K562 (cell line): ENCODE measurements around the gene MPHOSPH8. TPM values are rescaled to one million over a fixed set of nuclear protein-coding genes. Genes with fewer than 3 reads are reported as not detected.

ENCODE experiments used
- JUND ChIP-seq, 2 experiments: IDR thresholded peaks; 2 replicates in 1 of 2; 3 replicates in 1 of 2; pipeline ENCODE4 v1.6.1; 2011; ENCODE audit warnings: borderline replicate concordance in 2 of 2, low read depth in 2 of 2, low read length in 2 of 2, improper control_type of control experiment in 1 of 2, missing biosample characterization in 1 of 2, missing genetic modification characterization in 1 of 2, missing genetic modification reagents in 1 of 2
- NR4A1 ChIP-seq, 2 experiments: fragments of 250-450 bp in 1 of 2; fragments of 450-650 bp in 1 of 2; sonication (Bioruptor Pico) in 1 of 2; IDR thresholded peaks; 2 replicates each; pipeline versions ENCODE4 v1.4.0 to v1.6.1; 2016 to 2020; ENCODE audit warnings: mild to moderate bottlenecking in 2 of 2, missing compliant biosample characterization in 1 of 2, missing genetic modification characterization in 1 of 2, moderate library complexity in 1 of 2
- SMARCB1 ChIP-seq: IDR thresholded peaks from 2 replicates; pipeline ENCODE4 v1.6.1; 2011; ENCODE audit warnings: improper control_type of control experiment, low read depth; ENCODE audit not compliant: insufficient read length
- SPI1 ChIP-seq: IDR thresholded peaks from 2 replicates; pipeline ENCODE4 v1.6.1; 2011; ENCODE audit warnings: low read depth, low read length, control low read depth, borderline replicate concordance
- THRB ChIP-seq: fragments of 450-650 bp; formaldehyde crosslinking; conservative IDR thresholded peaks from 2 replicates; pipeline ENCODE4 v1.4.0; 2022; ENCODE audit warnings: mild to moderate bottlenecking, missing genetic modification characterization
- ZBTB40 ChIP-seq, 2 experiments: fragments of 450-650 bp in 1 of 2; sonication (generic) in 1 of 2; formaldehyde crosslinking in 1 of 2; IDR thresholded peaks; 2 replicates each; pipeline versions ENCODE4 v1.7.1 to v1.9.0; 2016 to 2022; ENCODE audit warnings: inconsistent platforms in 1 of 2, mild to moderate bottlenecking in 1 of 2, missing genetic modification reagents in 1 of 2
- polyA plus RNA-seq, 8 experiments: library from polyadenylated mRNA; depleted of rRNA in 4 of 8; stranded (reverse) in 5 of 8; unstranded in 3 of 8; fragments of >200 nt; fragmentation: Nextera tagmentation in 2 of 8; fragmentation: Illumina TruSeq in 1 of 8; extraction: Ambion mirVana in 2 of 8; extraction: Trizol in 1 of 8; gene quantifications; 2 replicates each; pipeline versions ENCODE4 v1.2.1 to v1.2.3, GENCODE V29; 2011 to 2014; ENCODE audit warnings: inconsistent platforms in 1 of 8, missing spikeins in 1 of 8
- total RNA-seq, 7 experiments: library from RNA; depleted of rRNA in 6 of 7; stranded (reverse); fragments of >200 nt in 6 of 7; fragmentation: Illumina TruSeq in 2 of 7; extraction: Trizol in 2 of 7; gene quantifications; 2 replicates each; pipeline versions ENCODE4 v1.2.1 to v1.2.3, GENCODE V29; 2011 to 2021; ENCODE audit warnings: low replicate concordance in 1 of 7
- TF ChIP-seq, protein P1 (sequence below): fragments of 450-650 bp; IDR thresholded peaks from 2 replicates; pipeline ENCODE4 v1.6.1; 2017; ENCODE audit warnings: mild to moderate bottlenecking, moderate library complexity
- TF ChIP-seq, protein P2 (sequence below): IDR thresholded peaks from 3 replicates; pipeline ENCODE4 v1.6.1; 2011; ENCODE audit warnings: borderline replicate concordance, mild to moderate bottlenecking; ENCODE audit not compliant: insufficient read length, insufficient read depth

Gene MPHOSPH8
- total and polyA plus RNA-seq, 9 of the 15 experiments (the other 6 are each of a cell fraction or from before 2014, with no cell fraction given), result 10.3 to 24.8 (median 16.6) TPM

DNA sequence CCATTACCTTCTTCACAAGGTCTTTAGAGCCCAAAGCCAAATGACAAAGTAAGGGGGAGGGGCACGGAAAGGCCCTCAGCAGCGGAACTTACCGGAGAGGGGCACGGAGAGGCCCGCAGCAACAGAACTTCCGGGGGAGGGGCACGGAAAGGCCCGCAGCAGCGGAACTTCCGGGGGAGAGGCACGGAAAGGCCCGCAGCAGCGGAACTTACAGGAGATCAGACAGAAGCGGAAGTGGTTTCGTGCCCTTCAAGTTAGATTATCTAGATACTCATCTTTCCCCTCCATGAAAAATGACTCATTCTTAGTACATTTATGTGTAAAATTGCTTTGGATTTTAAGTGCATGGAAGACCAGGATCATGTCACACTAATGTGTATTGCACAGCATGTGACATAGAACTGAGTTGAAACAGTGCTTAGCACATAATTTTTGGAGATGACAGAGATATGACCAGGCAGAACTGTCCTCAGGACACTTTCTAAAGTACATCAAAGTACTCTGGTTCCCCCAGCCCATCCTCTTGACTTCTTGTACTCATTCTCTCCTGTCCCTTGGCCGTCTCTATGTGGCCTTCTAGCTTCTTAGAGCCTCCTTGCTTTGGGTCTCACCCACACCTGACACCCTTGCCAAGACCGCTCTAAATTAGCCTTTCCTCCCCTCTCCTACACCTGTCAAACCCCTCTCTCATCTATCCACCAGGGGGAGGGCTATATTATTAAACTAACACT, 46.4 kb upstream of the MPHOSPH8 start (continued):
- TF ChIP-seq JUND (IDR thresholded peaks at IDR 0.05; ENCODE audit: borderline replicate concordance, low read depth, low read length), result peak; percentile 65; the same call in 1 of the 2 replicates
- peak; percentile 69; the same call in 2 of the 3 replicates for TF ChIP-seq JUND (tag; IDR thresholded peaks at IDR 0.05; ENCODE audit: borderline replicate concordance, low read depth, low read length)
- peak; percentile 73; the same call in 1 of the 2 replicates for TF ChIP-seq SPI1
- TF ChIP-seq, protein P1, sequence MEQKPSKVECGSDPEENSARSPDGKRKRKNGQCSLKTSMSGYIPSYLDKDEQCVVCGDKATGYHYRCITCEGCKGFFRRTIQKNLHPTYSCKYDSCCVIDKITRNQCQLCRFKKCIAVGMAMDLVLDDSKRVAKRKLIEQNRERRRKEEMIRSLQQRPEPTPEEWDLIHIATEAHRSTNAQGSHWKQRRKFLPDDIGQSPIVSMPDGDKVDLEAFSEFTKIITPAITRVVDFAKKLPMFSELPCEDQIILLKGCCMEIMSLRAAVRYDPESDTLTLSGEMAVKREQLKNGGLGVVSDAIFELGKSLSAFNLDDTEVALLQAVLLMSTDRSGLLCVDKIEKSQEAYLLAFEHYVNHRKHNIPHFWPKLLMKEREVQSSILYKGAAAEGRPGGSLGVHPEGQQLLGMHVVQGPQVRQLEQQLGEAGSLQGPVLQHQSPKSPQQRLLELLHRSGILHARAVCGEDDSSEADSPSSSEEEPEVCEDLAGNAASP, result no peak
- no peak for TF ChIP-seq THRB
- no peak for TF ChIP-seq NR4A1 (CRISPR knock-in tag; IDR thresholded peaks at IDR 0.05)
- no peak for TF ChIP-seq NR4A1 (tag; IDR thresholded peaks at IDR 0.05)
- no peak for TF ChIP-seq SMARCB1
- TF ChIP-seq, protein P2, sequence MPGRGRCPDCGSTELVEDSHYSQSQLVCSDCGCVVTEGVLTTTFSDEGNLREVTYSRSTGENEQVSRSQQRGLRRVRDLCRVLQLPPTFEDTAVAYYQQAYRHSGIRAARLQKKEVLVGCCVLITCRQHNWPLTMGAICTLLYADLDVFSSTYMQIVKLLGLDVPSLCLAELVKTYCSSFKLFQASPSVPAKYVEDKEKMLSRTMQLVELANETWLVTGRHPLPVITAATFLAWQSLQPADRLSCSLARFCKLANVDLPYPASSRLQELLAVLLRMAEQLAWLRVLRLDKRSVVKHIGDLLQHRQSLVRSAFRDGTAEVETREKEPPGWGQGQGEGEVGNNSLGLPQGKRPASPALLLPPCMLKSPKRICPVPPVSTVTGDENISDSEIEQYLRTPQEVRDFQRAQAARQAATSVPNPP, result no peak
- TF ChIP-seq ZBTB40 (IDR thresholded peaks at IDR 0.05), result peak; percentile 89
- TF ChIP-seq ZBTB40 (CRISPR knock-in tag; IDR thresholded peaks at IDR 0.05), result no peak
